ENCODE measurements around the gene CD79B.

Gene CD79B

DNA sequence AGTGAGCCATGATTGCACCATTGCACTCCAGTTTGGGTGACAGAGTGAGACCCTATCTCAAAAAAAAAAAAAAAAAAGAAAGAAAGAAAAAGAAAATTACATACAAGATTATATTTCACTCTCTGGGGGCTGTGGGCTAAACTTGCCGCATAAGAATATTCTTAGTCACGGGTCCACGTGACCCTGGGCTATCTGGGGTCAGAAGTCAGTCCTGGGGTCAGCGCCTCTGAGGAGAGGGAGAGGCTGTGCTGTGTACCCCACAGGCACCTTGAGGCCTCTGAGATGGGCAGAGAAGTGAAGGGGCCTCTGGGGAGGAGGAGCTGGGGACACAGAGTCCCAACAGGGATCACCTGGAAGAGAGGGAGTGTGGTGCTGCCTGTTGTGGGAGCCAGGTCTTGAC is 5.8 kb upstream of the CD79B start:
- no peaks in the 10 kb centered on the region for H4K20me1 ChIP-seq (ENCODE audit: insufficient read depth, low read length)
- H3K79me2 ChIP-seq (ENCODE audit: low read length), result no peaks in the 10 kb centered on the region
- no peaks in the 10 kb centered on the region for H3K36me3 ChIP-seq (replicated peaks; ENCODE audit: insufficient read depth, low read length)
- H3K9ac ChIP-seq (ENCODE audit: low read length), result no peak overlapping the region
- no peaks in the 10 kb centered on the region for H3K9me2 ChIP-seq (replicated peaks; ENCODE audit: insufficient read depth, low read length)
- H3K27ac ChIP-seq (ENCODE audit: low read length), result no peak overlapping the region
- H3K9me3 ChIP-seq (replicated peaks; ENCODE audit: insufficient read depth, low read length), result no peaks in the 10 kb centered on the region
- H3K4me1 ChIP-seq (ENCODE audit: low read length), result no peaks in the 10 kb centered on the region
- no peak overlapping the region for H3K4me2 ChIP-seq (ENCODE audit: low read depth, low read length)
- no peak overlapping the region for H3K4me3 ChIP-seq (ENCODE audit: low read length)
- DNase-seq, result no peak
- peaks cover 14% of the 10 kb centered on the region; the same call in 1 of the 2 replicates for H3K27me3 ChIP-seq (replicated peaks; ENCODE audit: insufficient read depth, low read length)
- no peak overlapping the region for H2AFZ ChIP-seq (ENCODE audit: low read length)
- TF ChIP-seq, protein P1, sequence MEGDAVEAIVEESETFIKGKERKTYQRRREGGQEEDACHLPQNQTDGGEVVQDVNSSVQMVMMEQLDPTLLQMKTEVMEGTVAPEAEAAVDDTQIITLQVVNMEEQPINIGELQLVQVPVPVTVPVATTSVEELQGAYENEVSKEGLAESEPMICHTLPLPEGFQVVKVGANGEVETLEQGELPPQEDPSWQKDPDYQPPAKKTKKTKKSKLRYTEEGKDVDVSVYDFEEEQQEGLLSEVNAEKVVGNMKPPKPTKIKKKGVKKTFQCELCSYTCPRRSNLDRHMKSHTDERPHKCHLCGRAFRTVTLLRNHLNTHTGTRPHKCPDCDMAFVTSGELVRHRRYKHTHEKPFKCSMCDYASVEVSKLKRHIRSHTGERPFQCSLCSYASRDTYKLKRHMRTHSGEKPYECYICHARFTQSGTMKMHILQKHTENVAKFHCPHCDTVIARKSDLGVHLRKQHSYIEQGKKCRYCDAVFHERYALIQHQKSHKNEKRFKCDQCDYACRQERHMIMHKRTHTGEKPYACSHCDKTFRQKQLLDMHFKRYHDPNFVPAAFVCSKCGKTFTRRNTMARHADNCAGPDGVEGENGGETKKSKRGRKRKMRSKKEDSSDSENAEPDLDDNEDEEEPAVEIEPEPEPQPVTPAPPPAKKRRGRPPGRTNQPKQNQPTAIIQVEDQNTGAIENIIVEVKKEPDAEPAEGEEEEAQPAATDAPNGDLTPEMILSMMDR (IDR thresholded peaks at IDR 0.05; ENCODE audit: low read length), result no peak
- no peak for TF ChIP-seq EZH2phosphoT487 (IDR thresholded peaks at IDR 0.05; ENCODE audit: low read length)
- no peak for TF ChIP-seq EZH2 (optimal IDR thresholded peaks at IDR 0.05; ENCODE audit: low read depth, low read length)
- H3F3A ChIP-seq (ENCODE audit: insufficient read depth, low read length), result no peaks in the 10 kb centered on the region

DNA sequence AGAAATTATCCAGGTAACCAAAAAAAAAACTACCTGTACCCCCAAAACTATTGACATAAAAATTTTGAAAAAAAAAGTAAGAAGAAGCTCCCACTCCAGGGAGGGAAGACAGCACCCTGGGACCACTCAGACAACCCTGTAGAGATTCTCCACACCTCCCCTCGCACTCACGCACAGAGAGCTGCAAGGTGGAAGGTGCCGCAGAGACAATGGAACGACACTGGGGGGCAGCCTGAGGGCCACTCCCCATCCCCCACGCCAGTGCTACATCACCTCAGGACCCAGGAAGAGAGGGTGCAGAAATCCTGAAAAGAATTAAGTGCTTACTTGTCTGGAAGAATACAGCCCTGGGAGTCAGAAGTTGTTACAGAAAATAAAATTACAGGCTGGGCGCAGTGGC is 5.2 kb upstream of the CD79B start:
- no peaks in the 10 kb centered on the region for H3K79me2 ChIP-seq (ENCODE audit: low read length)
- H3K4me1 ChIP-seq (ENCODE audit: low read length), result peaks cover 4% of the 10 kb centered on the region; the same call in 1 of the 2 replicates
- H2AFZ ChIP-seq (ENCODE audit: low read length), result no peak overlapping the region
- no peaks in the 10 kb centered on the region for H4K20me1 ChIP-seq (ENCODE audit: insufficient read depth, low read length)
- no peaks in the 10 kb centered on the region for H3K36me3 ChIP-seq (replicated peaks; ENCODE audit: insufficient read depth, low read length)
- no peaks in the 10 kb centered on the region for H3K9me3 ChIP-seq (replicated peaks; ENCODE audit: insufficient read depth, low read length)
- no peak overlapping the region for H3K9ac ChIP-seq (ENCODE audit: low read length)
- peaks cover 9% of the 10 kb centered on the region; the same call in 1 of the 2 replicates for H3K27me3 ChIP-seq (replicated peaks; ENCODE audit: insufficient read depth, low read length)
- H3K4me2 ChIP-seq (ENCODE audit: low read depth, low read length), result no peak overlapping the region
- H3K27ac ChIP-seq (ENCODE audit: low read length), result no peak overlapping the region
- H3K9me2 ChIP-seq (replicated peaks; ENCODE audit: insufficient read depth, low read length), result no peaks in the 10 kb centered on the region
- TF ChIP-seq EZH2phosphoT487 (IDR thresholded peaks at IDR 0.05; ENCODE audit: low read length), result no peak
- no peak overlapping the region for H3K4me3 ChIP-seq (ENCODE audit: low read length)
- no peak for DNase-seq
- H3F3A ChIP-seq (ENCODE audit: insufficient read depth, low read length), result no peaks in the 10 kb centered on the region

DNA sequence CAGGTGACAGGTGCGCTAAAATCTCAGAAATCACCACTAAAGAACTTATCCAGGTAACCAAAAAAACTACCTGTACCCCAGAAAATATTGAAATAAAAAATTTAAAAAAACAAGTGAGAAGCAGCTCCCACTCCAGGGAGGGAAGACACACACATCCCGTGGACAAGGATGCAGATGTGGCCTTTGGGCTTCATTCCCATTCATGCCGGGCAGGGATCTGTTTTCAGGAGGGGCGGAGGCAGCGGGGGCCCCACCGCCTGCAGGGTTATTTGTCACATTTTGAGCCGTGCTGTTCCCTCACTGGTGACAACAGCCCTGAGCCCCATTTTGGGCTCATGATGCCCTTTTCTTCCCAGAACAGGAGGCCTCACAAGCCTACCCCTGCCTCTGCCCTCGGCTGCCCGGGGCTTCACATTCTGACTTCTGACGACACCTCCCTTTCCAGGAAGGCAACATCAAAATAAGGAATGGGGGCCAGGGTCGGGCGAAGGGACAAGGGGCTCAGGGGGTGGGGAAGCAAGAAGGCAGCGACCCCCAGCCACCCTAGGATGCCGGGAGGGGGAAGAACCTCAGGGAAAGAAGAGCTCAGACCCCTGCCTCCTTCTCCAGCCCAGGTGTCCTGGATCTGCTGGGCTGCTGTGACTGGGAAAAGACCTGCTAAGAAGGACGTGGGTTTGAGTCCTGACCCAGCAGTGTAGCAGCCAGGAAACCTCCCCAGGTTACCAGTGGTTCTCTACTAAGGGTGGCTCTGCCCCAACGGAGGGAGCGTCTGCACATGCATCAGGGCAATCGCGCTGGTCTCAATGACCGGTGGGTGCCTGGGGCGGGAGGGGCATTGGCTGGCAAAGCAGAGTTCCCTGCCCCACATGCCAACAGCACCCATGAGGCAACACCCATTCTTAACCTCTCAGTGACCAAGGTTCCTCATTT is 2.3 kb upstream of the CD79B start:
- no peak overlapping the region for H3K4me3 ChIP-seq (ENCODE audit: low read length)
- H3K9me3 ChIP-seq (replicated peaks; ENCODE audit: insufficient read depth, low read length), result no peaks in the 10 kb centered on the region
- H2AFZ ChIP-seq (ENCODE audit: low read length), result no peak overlapping the region
- no peaks in the 10 kb centered on the region for H3K27me3 ChIP-seq (replicated peaks; ENCODE audit: insufficient read depth, low read length)
- no peak overlapping the region for H3K9ac ChIP-seq (ENCODE audit: low read length)
- H3K9me2 ChIP-seq (replicated peaks; ENCODE audit: insufficient read depth, low read length), result no peaks in the 10 kb centered on the region
- H4K20me1 ChIP-seq (ENCODE audit: insufficient read depth, low read length), result no peaks in the 10 kb centered on the region
- no peaks in the 10 kb centered on the region for H3F3A ChIP-seq (ENCODE audit: insufficient read depth, low read length)
- TF ChIP-seq EZH2 (optimal IDR thresholded peaks at IDR 0.05; ENCODE audit: low read depth, low read length) (no peak), EZH2phosphoT487 (IDR thresholded peaks at IDR 0.05; ENCODE audit: low read length) (no peak)
- TF ChIP-seq, protein P1 (IDR thresholded peaks at IDR 0.05; ENCODE audit: low read length), result no peak
- peaks cover 5% of the 10 kb centered on the region; the same call in 1 of the 2 replicates for H3K4me1 ChIP-seq (ENCODE audit: low read length)
- no peak overlapping the region for H3K27ac ChIP-seq (ENCODE audit: low read length)
- H3K79me2 ChIP-seq (ENCODE audit: low read length), result no peaks in the 10 kb centered on the region
- no peak overlapping the region for H3K4me2 ChIP-seq (ENCODE audit: low read depth, low read length)
- no peaks in the 10 kb centered on the region for H3K36me3 ChIP-seq (replicated peaks; ENCODE audit: insufficient read depth, low read length)
- DNase-seq, result no peak

DNA sequence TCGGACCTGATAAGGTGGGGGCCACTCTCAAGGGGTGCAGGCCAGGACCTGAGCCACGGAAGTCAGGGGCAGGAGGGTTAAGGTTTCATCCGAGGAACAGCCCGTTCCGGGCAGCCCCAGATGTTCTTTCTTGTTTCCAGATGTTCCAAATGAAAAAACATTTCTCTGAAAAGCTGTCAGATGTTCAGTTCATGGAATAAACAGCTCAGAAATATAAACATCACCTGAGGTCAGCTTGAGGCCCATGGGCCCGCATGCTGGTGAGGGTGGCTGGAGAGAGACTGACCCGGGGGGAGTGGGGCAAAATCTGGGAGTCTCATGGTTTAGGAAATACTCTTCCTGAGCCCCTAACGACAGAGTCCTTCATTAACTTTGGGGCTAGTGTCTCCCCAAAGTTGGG is 1.5 kb upstream of the CD79B start:
- Histone ChIP-seq H3K79me2 (ENCODE audit: low read length) (no peaks in the 10 kb centered on the region), H3K9me2 (replicated peaks; ENCODE audit: insufficient read depth, low read length) (no peaks in the 10 kb centered on the region), H3K4me2 (ENCODE audit: low read depth, low read length) (no peak overlapping the region), H3K27ac (ENCODE audit: low read length) (no peak overlapping the region), H3K36me3 (replicated peaks; ENCODE audit: insufficient read depth, low read length) (no peaks in the 10 kb centered on the region), H3K9me3 (replicated peaks; ENCODE audit: insufficient read depth, low read length) (no peaks in the 10 kb centered on the region), H3K9ac (ENCODE audit: low read length) (no peak overlapping the region), H3K27me3 (replicated peaks; ENCODE audit: insufficient read depth, low read length) (no peaks in the 10 kb centered on the region), H2AFZ (ENCODE audit: low read length) (no peak overlapping the region), H4K20me1 (ENCODE audit: insufficient read depth, low read length) (no peaks in the 10 kb centered on the region), H3K4me3 (ENCODE audit: low read length) (no peak overlapping the region), H3F3A (ENCODE audit: insufficient read depth, low read length) (no peaks in the 10 kb centered on the region), H3K4me1 (ENCODE audit: low read length) (peaks cover 5% of the 10 kb centered on the region; the same call in 1 of the 2 replicates)
- DNase-seq, result no peak
- TF ChIP-seq EZH2 (optimal IDR thresholded peaks at IDR 0.05; ENCODE audit: low read depth, low read length), result no peak
- TF ChIP-seq, protein P1 (IDR thresholded peaks at IDR 0.05; ENCODE audit: low read length), result no peak
